NOMO-1 (cell line): ENCODE data around the gene STPG2.

Experiments used
- DNase-seq, 2 experiments: peaks; one replicate each; lab custom pipeline; 2025; ENCODE audit not compliant: unreplicated experiment in 2 of 2; lab: John Stamatoyannopoulos, UW

STPG2 gene

DNA sequence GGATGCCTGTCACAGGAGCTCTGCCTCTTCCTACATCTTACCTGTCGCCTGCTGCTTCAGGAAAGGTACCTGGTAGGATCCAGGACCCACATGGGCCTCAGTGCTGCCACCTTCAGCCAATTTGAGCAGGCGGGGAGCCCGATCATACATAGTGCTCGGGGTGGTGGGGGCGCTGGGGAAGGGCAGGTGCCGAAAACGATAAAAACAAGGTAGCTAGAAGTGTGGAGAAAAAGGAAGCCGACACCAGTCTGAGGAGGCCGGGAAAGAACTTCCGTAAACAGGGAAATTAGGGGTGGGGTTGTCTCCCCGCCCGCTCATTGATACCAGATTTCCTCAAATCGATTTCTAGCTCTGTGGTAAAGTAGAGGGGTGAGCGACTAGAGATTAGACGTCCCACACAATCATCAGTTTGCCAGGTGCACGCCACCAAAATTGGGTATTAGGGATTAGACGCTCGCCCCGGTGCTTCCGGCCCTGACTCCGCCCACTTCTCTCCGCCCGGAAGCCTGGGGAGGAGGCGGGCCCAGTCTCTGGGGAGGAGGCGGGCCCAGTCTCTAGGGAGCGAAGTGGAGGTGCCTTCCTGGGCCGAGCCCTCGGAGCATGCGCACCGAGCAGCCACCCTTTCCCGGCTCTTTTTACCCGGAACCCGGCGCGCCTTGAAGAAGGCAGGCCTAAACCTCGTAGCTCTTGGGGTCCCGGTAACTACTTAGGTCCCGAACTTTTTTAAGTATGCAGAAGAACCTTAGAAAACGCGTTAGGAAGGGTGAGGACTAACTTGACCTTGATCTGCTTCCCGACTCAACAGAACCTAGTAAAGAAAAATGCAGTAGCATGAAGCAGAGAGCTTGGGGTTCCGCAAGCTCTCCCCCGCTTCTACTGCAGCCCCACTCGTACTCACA is at the start of gene STPG2:
STPG2 (minus strand) TSS at position 476 of the 899 bp plus-strand sequence.
- peak; percentile 91 to 94 for DNase-seq

DNA sequence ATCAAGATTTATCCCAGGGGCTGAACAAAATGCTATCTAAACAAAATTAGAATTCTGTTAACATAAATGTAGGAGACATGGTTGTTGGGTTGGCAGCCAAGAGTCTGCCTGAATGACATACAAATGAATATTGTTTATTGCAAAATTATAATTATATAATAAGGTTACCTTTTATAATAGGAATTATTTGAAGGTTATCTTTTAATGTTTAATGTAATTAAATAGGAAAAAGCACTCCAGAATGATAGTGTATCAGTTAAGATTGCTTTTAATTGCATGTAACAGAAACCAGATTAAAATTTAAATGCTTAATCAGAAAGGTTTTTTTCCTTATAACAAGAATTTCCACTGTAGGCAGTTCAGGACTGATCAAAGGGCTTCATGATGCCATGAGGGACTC is 42.0 kb upstream of the STPG2 start:
- no peak for DNase-seq

DNA sequence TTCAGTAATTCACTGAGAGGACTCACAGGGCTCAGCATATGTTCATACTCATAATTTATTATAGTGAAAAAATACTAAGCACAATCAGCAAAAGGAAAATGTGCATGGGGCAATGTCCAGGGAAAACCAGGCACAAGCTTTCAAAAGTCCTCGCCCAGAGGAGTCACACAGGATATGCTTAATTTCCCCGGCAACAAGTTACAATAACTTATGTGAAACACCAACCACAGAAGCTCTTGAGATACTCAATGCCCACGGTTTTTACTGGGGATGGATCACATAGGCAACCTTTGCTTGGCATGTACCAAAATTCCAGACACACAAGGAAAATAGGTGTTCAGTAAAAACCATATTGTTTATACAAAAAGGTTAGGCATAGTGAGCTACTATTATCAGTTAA is 38.5 kb upstream of the STPG2 start:
- no peak for DNase-seq

DNA sequence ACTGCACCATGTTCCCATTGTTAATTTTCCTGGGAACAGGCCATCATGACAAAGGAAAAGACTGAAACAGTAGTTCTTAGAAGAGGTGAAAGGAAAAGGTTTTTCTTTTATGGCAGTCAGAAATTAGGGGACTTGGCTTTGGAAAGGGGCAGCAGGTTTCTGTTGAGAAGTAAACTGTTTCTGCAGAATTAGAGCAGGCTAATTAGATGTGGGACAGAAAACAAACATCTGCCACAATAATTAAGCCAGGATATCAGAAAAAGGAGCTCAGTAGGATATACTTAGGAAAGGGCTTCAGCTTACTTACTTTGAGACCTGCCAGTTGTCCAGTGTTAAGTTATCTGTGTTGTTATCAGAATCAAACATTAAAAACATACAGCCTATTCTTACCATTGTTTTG is 36.7 kb upstream of the STPG2 start:
- DNase-seq, result no peak

DNA sequence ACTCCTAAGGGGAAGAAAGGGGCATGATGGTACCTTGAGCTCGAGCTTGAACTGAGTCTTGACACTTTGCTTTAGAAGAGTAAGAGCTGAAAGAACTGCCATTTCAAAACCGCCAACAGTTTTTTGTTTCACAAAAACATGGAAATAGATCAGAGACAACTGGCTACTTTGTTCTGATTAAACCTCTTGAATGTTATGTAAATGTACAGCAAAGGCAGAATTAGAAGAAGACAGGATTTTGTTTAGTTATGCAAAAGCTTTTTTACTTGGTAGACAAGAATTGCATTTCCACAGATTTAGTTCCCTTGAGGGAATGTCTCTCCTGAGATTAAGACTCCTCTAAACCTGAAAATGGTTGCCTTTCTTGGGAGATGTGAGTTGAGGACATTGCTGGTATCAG is 33.3 kb upstream of the STPG2 start:
- no peak for DNase-seq

DNA sequence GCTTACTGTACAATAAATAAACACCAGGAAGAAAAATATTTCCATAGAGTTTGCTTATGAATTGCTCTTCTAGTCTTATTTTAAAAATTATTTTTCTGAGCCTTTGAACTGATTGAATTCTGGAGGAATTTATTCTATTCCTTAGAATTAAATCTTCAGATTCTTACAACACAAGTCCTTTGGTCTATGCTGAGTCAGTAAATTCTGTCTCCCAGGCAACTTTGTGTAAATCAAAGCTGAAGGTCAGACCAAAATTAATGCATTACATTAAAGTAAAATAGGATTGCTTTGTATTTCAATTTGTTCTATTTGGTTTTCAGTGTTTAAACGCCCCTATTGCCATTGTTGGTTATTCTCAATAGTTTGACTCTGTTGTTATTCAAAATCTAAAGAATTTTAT is 26.8 kb upstream of the STPG2 start:
- DNase-seq, result no peak

DNA sequence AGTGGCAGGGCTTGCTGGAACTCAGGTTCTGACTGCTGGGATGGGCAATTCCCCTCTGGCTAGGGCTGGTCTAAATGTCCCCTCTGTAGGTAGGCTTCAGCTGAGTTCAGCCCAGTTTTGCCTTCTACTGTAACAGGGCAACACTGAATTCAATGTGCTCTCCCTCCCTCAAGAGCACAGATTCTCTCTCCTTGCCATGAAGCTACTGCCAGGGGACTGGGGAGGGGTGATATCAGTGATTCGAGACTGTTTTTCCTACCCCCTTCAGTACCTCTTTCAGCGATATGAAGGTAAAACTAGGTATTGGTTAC is 23.4 kb upstream of the STPG2 start:
- no peak for DNase-seq

DNA sequence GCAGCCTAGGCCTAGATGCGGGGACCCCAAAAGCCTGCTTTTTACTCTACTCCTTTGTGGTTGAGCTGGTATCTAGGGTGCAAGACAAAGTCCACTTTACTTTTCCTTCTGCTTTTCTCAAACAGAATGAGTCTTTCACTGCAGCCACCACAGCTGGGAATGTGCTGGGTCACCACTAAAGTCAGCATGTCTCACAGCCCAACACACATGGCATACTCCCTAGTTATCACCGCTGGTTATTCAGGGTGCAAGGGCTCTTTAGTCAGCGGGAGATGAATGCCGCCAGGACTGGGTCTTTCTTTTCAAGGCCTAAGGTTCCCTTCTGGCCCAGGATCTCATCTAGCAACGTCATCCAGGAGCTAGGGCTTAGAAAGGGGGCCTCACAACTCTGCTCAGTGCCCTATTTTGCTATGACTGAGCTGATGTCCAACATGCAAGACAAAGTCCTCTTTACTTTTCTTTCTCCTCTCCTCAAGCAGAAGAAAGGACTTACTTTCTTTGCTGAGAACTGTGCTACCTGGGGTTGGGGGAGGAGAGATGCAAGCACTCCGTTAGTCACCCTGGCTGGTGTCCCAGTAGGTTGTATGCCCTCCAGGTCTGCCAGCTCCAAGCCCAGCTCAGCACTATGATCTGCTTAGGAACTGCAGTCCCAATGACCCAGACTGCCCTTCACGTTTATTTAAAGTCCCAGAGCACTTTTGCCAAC is 22.9 kb upstream of the STPG2 start:
- DNase-seq, result no peak

DNA sequence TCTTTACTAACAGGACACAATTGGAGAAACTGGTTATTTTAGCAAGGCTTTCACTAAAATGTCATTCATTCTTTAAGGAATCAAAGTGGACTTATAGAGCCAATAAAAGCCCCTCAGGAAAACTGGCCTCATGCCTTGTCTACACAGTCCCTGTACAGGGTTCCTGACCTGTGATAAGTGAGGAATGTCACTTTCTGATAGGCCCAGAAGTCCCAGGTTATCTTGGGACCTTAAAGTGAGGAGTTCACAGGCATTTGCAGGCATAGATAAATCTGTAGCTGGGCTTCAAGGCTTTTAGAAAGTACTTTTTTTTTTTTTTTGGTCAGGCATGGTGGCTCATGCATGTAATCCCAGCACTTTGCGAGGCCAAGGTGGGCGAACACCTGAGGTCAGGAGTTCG is 19.4 kb upstream of the STPG2 start:
- no peak for DNase-seq

DNA sequence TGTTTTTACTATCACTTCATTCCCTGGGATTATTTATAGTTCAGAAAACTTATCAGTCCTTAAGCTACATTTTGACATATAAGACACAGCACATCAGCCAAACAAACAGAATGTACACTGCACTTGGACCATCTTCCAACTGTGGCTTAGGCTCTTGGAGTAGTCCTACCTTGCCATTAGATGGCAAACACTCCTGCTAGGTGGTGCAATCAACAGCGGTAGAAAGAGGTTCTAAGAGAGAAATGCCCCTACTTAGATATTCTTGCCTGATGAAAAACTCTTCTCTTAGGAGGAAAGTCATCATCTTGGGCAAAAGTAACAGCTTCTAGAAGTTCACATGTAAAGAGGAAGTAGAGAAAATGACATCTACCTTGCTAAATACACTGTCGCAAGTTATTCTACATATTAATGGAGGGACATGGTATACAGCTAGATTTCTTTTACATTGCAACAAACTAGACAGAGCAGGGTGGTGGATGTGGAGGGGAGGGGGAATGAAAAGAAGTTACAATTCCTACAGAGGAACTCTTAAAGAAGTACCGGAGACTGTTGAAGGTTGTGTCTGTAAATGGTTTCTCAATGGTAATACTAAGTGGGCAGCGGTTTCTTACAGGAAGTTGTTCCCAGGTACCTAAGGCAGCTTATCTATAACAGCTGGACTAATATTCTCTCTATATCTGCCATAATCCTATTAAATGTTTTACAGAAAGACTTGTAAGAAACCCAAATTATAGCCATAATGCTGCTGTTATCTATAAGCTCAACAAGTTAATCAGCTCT is 8.1 kb upstream of the STPG2 start:
- DNase-seq, result peak; percentile 30 to 60

DNA sequence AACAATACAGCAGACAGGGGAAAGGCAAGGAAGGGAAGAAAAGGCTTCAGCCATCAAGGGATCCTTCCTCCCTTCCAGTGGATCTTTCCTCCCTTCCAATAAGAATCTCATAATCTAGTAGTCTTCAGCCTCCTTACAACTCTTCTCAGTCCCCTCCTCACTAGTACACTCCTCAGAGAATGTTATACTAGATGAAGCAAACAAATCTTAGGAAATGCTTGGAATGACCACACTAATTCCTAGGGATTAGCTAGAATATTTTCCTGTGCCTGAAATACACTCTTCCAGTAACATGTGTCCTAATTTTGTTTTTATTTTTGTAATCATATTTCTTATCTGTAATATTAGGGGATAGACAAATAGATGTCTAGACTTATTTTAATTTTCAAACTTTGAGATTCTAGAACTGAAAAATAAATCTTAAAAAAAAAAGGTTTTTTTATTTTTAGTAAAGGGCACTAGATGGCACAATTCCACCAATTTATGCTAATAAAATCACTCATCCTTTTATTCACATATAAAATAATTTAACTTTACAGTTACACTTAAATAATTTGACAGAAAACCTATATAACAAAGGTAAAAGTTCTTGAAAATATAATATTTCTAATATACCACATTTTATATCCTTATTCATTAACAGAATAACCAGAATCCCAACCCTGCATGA is 7.0 kb upstream of the STPG2 start:
- DNase-seq, result peak in 1 of 2 experiments; percentile 17

DNA sequence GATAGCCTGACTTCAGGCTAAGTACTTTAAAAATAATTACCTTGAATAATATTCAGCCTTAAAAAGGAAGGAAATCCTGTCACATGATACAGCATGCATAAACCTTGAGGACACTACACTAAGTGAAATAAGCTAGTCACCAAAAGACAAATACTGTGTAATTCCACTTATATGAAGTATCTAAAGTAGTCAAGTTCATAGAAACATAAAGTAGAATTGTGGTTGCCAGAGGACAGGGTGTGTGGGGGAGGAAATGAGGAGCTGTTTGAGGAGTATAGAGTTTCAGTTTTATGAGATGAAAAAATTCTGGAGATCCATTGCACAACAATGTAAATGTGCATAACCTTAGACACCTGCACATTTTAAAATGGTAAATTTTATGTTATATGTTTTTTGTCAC is 5.6 kb upstream of the STPG2 start:
- no peak for DNase-seq

DNA sequence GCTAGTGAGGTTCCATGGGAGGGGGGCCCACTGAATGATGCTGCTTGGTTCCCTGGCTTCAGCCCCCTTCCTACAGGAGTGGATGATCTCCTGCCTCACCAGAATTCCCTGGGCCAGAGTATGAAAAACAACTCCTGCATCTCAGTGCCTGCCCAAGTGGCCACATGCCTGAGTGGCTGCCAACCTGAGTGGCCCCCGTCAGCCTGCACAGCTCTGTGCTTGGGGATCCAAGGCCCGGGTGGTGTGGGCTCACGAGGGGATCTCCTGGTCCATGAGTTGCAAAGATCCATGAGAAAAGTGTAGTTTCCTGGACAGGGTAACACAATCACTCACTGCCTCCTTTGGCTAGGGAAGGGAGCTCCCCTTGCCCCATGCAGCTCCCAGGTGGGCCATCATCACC is 17.1 kb downstream of the STPG2 start:
- no peak for DNase-seq

DNA sequence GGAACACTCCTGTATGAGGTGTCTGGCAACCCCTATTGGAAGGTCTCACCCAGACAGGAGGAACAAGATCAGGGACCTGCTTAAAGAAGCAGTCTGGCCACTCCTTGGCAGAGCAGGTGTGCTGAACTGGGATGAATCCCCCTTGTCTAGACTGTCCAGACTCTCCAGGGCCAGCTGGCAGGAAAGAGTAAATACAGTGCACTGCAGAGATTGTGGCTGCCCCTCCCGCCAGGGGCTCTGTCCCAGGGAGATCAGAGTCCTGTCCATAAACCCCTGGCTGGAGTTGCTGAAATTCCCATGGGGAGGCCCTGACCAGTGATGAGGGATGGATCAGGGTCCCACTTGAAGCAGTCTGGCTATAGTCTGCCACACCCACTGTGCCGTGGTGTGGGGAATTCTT is 17.7 kb downstream of the STPG2 start:
- no peak for DNase-seq

DNA sequence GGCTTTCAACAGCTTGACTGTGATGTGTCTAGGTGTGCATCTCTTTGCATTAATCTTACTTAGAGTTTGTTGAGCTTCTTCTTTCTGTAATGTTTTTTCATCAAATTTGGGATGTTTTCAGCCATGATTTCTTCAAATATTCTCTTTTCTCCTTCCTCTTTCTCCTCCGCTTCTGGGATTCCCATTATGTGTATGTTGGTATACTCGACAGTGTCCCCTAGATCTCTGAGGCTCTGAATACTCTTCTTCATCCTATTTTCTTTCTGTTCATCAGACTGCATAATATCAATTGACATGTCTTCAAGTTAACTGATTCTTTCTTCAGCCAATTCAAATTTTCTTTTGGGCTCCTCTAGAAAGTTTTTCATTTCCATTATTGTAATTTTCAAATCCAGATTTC is 25.9 kb downstream of the STPG2 start:
- DNase-seq, result no peak

DNA sequence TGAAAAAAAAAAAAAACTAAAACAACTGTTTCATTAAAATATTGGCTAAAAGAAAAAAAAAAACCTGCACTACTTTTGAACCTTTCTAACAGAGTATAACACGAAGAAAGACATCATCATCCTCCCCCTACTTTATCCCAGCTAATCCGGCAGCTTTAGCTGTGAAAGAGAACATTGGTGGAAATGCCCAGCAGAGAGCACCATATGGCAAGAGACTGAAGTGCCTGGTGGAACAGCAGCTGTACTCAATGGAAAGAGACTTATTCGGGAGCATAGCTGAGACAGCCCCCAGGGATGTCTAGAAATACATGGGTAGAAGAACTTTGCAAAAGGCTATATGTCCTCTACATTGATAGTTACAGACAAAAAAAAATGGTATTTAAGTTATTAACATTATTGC is 30.3 kb downstream of the STPG2 start:
- no peak for DNase-seq

DNA sequence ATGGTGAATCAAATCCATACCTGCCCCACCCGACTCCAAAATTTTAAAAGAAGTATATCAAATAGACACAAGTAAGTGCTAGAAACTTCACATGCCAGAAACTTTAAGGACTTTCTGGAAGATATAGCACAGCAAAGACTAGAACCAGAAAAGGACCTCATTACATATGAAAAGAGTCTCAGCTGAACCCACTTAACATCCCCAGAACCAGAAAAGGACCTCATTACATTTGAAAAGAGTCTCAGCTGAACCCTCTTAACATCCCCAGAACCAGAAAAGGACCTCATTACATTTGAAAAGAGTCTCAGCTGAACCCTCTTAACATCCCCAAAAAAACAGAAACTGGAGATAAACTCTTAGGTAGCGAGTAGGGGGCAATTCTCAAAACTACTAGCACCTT is 32.3 kb downstream of the STPG2 start:
- no peak for DNase-seq

DNA sequence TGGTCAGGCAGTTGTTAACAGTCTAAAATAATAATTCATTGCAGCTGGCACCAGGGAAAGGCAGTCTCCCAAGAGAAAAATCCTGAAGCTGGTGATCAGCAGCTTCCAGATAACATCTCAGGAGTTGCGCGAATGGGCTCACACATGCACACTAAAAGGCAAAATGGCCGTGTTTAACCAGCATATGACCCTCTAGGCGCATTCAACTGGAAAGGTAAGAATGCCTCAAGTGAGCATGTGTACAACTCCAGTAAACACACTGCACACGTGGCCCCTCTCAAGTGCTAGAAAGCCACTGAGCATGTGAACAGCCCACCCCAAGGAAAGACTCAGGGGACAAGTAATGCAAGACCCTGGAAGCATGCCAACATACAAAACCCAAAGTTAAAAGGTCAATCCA is 33.1 kb downstream of the STPG2 start:
- DNase-seq, result no peak

DNA sequence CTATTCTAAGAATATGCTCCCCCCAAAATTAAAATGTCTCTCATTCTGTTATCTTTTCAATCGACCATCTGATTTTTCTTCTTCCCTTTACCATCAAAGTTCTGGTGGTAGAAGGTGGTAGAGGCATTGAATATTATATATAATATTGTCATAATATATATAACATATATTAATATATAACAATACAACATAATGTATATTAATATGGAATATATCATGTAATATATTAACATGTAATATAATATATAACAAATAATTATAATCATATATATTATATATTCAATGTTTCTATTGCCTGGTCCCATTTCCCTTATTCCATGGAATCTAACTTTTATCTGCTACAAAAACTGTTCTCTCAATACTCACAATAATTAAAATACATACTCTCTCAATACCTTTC is 40.6 kb downstream of the STPG2 start:
- DNase-seq, result no peak

DNA sequence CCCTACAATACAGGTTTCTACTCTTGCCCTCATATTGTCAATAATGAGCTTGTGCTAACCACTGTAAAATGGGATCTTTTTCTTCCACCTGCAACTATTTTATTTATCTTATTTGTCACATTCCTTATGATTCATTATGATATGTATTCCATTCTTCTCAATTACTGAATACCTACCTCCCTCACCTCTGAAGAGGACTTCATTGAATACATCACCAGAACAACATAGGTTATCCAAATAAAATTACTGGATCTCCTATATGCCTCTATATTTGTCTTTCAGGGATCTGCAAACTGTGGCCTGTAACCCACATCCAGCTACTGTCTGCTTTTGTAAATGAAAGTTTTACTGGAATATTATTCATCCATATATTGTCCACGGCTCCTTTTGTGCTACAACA is 41.3 kb downstream of the STPG2 start:
- DNase-seq, result no peak

DNA sequence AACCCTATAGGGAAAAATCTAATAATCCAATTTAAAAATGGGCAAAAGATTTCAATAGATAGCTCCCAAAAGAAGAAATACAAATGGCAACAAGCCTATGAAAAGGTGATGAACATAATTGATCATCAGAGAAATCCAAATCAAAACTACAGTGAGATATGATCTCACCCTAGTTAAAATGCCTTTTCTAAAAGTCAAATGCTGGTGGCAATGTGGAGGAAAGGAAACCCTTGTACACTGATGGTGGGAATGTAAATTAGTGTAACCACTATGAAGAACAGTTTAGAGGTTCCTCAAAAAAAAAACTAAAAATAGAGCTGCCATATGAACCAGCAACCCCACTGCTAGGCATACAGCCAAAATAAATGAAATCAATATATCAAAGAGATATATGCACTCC is 44.5 kb downstream of the STPG2 start:
- DNase-seq, result no peak
